A549 treated with AZD9567 at 1 μM for 4 hours (cell line): Measurements from ENCODE around the gene RPS15. TPM values are rescaled to one million over a fixed set of nuclear protein-coding genes. Genes with fewer than 3 reads are reported as not detected.

Source experiments
- total RNA-seq: library from RNA; stranded (reverse); fragments of 200-300 nt; extraction: Qiagen RNA extraction; gene quantifications from 5 replicates; pipeline ENCODE4 v1.2.3, GENCODE V29; 2022; ENCODE audit not compliant: insufficient read depth

RPS15 gene
- total RNA-seq, result 1,367 to 2,061 TPM (median 1,872 TPM) in 5 replicates

DNA sequence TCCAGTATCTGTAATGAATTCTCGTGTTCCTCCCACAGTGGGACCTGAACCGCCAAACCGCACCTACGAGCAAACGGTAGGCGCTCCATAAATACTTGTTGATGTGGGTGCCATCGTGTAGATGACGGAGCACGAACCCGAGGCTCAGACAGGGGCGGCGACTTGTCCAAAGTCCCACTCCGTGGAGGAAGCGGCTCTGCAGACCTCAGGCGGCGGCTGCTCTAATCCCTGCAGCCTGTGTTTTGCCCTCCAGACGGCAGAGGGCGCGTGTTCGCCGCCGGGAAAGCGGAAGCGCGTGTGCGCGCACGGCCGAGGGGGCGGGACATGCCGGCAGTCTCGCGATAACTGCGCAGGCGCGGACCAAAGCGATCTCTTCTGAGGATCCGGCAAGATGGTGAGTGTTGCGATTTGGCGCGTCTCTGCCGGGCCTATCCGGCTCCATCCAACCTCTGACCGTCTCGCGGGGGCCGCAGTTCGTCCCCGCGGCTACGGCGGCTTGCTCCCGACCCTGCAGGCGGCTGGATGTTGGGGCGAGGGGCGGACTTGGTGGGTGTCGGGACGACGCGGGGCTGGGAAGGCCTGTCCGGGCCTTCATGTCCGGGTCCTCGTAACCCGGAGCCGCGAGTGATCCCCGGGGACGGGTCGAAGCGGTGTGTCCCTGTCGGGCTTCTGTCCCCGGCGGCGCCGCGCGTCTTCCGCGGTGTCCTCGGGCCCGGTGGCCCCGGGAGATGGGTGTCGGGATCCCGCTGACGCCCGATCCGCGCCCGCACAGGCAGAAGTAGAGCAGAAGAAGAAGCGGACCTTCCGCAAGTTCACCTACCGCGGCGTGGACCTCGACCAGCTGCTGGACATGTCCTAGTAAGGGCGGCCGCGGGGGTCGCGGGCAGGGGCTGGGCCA, at the start of gene RPS15:
RPS15 (plus strand) TSS at position 362 of the 898 bp plus-strand sequence; CDS start at position 392, 30 bp downstream.

GRCh38 chr19:1401138-1401888, 36.9 kb upstream of the RPS15 start, which contains the start of gene GAMT:
Gene GAMT (minus strand): TSS chr19:1401542. CDS start chr19:1401476, 66 bp downstream.

DNA sequence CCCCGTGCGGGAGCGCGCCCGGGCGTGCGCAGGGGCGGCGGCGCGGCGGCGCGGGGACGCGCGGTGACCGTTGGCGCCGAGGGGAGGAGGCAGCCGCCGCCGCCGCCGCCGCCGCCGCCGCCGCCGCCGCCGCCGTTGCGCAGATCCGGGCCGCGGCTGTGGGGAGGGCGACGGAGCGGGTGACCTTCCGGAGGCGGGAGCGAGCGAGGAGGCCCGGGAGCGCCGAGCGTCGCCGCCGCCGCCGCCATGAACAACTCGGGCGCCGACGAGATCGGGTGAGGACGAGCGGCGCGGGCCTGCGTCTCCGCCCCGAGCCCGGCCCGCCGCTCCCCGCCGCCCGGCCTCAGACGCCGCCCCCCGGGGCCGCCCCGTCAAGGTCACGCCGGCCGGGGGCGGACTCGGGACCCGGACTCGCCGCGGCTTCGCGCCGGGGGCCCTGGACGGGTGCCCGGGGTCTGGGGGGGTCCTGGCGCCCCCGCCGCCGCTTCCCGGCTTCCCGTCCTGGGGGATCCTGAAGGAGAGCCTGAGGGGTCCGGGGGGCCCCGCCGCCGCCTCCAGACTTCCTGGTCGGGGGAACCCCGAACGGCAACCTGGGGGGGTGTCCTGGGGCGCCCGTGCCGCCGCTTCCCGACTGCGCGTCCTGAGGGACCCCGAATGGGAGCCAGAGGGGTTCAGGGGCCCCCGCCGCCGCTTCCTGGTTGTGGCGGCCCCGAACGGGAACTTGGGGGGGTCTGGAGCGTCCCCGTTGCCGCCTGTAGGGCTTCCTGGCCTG, 30.5 kb upstream of the RPS15 start, which contains the start of gene DAZAP1:
DAZAP1 (plus strand) TSS at position 59 of the 772 bp plus-strand sequence; CDS start at position 247, 188 bp downstream.

DNA sequence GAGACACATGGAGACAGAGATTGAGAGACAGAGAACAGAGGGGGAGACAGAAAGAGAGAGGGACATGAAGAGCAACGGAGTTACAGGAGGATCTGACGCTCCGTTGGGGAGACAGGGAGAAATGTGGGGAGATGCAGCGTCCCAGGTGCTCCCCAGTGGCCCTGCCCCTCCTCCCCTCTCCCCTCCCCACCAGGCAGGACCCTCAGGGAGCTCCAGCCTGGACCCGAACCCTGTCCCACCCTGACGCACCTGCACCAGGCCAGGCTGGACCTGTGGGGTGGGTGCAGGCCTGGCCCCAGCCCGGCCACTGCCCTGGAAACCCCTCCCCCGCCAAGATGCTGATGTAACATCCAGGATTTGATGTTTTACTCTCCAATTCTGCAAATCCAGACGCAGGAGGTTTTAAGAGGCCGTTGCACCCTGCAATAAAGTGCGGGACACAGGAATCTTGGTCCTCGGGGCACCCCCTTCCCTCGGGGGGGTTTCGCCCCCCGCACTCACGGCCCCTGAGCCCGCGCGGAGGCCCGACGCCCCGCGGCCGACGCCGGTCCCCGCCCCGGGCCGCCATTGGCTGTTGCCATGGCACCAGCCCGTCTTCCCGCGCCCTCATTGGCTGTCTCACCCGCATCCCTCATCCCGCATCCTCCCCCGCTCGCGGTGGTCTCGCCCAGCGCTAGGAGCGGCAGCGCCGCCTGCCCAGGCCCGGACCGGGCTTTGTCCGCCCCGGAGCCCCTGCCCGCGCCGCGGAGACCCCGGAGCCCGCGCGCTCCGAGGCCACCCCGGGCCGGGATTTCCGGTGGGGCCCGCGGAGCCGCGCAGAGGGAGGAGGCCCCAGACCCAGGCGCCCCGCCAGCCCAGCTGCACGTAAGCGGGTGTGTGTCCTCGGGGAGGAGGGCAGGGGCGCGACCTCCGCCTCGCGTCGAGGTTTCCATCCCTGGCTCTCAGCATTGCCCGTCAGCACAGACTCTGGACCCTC, 11.6 kb downstream of the RPS15 start, which contains the start of gene APC2:
APC2 (plus strand) TSS at position 655 of the 976 bp plus-strand sequence. CDS start 2,881 bp downstream, outside the sequence.

DNA sequence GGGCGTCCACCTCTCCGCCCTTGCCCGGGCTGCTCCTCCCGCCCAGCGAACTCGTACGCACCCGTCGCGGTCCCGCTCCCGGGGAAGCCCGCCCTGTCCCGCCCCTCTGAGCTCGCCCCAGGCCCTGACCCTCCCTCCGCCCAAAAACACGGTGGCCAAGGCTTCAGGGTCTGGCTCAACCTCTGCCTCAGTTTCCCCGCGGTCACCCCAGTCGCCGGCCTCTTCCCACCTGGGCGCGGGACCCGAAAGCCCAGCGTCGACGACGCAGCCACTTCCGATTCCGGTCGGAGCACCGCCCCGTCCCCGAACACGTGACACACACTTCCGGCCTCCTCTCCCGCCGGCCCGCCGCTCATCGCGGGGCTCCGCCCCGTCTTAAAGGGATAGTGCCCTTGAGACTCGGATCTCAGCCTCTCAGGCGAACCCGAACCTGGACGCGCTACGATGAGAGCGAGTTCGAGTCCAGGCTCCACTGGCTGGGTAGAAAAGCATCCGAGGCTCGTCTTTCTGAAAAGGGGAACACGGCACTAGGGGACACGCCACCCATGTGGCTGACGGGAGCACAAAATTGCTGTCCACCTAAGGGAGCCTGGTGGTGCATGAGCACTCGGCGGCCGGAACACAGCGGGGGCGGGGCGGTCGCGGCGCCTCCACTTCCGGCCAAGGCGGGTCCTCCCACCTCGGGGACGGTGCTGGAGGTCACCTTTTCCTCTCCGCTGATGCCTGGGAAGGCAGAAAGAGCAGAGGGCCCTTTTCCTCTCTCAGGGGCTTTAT, 40.9 kb downstream of the RPS15 start, which contains the start of gene C19orf25:
C19orf25 (minus strand) TSS at position 282 of the 774 bp plus-strand sequence. CDS start 312 bp downstream, outside the sequence.

Other genes starting within 250 kb of the RPS15 start
- 23.6 to 38.2 TPM (median 35.2 TPM) in 5 replicates for gene STK11, start 232.6 kb upstream of the RPS15 start, total RNA-seq
- 4.1 to 4.9 TPM (median 4.9 TPM) in 5 replicates for gene CBARP, start 200.4 kb upstream of the RPS15 start, total RNA-seq
- gene ATP5F1D, start 196.6 kb upstream of the RPS15 start, total RNA-seq, result 73.2 to 172 TPM (median 163 TPM) in 5 replicates
- gene MIDN, start 189.8 kb upstream of the RPS15 start, total RNA-seq, result 37.1 to 51.8 TPM (median 48.1 TPM) in 5 replicates
- 117 to 198 TPM (median 123 TPM) in 5 replicates for gene CIRBP, start 169.1 kb upstream of the RPS15 start, total RNA-seq
- 41.0 to 95.6 TPM (median 76.7 TPM) in 5 replicates for gene FAM174C, start 162.9 kb upstream of the RPS15 start, total RNA-seq
- 1.1 to 2.1 TPM (median 1.6 TPM) in 4 of 5 replicates, not detected in the other for gene EFNA2, start 152.5 kb upstream of the RPS15 start, total RNA-seq
- 72.8 to 98.9 TPM (median 75.7 TPM) in 5 replicates for gene NDUFS7, start 54.5 kb upstream of the RPS15 start, total RNA-seq
- gene GAMT, start 36.9 kb upstream of the RPS15 start, total RNA-seq, result 32.7 to 46.1 TPM (median 41.7 TPM) in 5 replicates
- 66.2 to 95.9 TPM (median 93.7 TPM) in 5 replicates for gene DAZAP1, start 30.8 kb upstream of the RPS15 start, total RNA-seq
- gene APC2, start 11.7 kb downstream of the RPS15 start, total RNA-seq, result 1.5 to 8.3 TPM (median 1.8 TPM) in 5 replicates
- 10.1 to 21.7 TPM (median 20.5 TPM) in 5 replicates for gene C19orf25, start 40.8 kb downstream of the RPS15 start, total RNA-seq
- gene PCSK4, start 52.0 kb downstream of the RPS15 start, total RNA-seq, result 0.73 to 1.1 TPM (median 0.99 TPM) in 4 of 5 replicates, not detected in the other
- gene REEP6, start 52.8 kb downstream of the RPS15 start, total RNA-seq, result 4.8 to 6.0 TPM (median 5.1 TPM) in 5 replicates
- gene ADAMTSL5, start 74.6 kb downstream of the RPS15 start, total RNA-seq, result 3.1 to 7.3 TPM (median 3.5 TPM) in 5 replicates
- 0.03 to 0.06 TPM (median 0.03 TPM) in 3 of 5 replicates, not detected in the others for gene PLK5, start 85.7 kb downstream of the RPS15 start, total RNA-seq
- gene MEX3D, start 129.9 kb downstream of the RPS15 start, total RNA-seq, result 5.3 to 12.8 TPM (median 11.7 TPM) in 5 replicates
- 33.3 to 54.0 TPM (median 45.6 TPM) in 5 replicates for gene MBD3, start 154.5 kb downstream of the RPS15 start, total RNA-seq
- gene UQCR11, start 167.1 kb downstream of the RPS15 start, total RNA-seq, result 117 to 187 TPM (median 177 TPM) in 5 replicates
- gene TCF3, start 214.2 kb downstream of the RPS15 start, total RNA-seq, result 55.6 to 70.1 TPM (median 64.7 TPM) in 5 replicates